ENCODE data around the gene ERVW-1. TPM values are rescaled to one million over a fixed set of nuclear protein-coding genes. Genes with fewer than 3 reads are reported as not detected.
A peak's percentile ranks its signal among the peaks of the same experiment; 100 is the strongest.
"Not testable (repeated sequence)": the region's sequence is repeated elsewhere in the genome, so short reads cannot be mapped to it uniquely, and the experiment has no call there.

Gene ERVW-1
- total RNA-seq, 2 experiments from 2014 or later, result not detected

- Histone ChIP-seq H3K27ac (ENCODE audit: low read depth, low read length, poor library complexity, severe bottlenecking) (peak overlapping the region; percentile 68), H3K9me2 (ENCODE audit: insufficient read depth, low read length) (no peaks in the 10 kb centered on the region), H3K9me3 (ENCODE audit: low read length) (no peaks in the 10 kb centered on the region), H3K4me3 (ENCODE audit: low read depth, low read length, poor library complexity, severe bottlenecking) (peak overlapping the region; percentile 90), H2AFZ (ENCODE audit: low read length) (peak overlapping the region; percentile 95), H3K4me1 (ENCODE audit: insufficient read depth, low read length, poor library complexity, severe bottlenecking) (peaks cover 5% of the 10 kb centered on the region), H3K4me2 (ENCODE audit: low read length) (peak overlapping the region; percentile 84), H4K20me1 (ENCODE audit: insufficient read depth, low read length) (no peaks in the 10 kb centered on the region), H3K79me2 (ENCODE audit: insufficient read depth, low read depth, low read length) (no peaks in the 10 kb centered on the region), H3K36me3 (ENCODE audit: insufficient read depth, low read length) (peaks cover 22% of the 10 kb centered on the region)
- TF ChIP-seq CTCF (conservative IDR thresholded peaks at IDR 0.05; ENCODE audit: low read length), result no peak; the same call in 1 of the 2 replicates
- TF ChIP-seq EZH2phosphoT487 (IDR thresholded peaks at IDR 0.05; ENCODE audit: borderline replicate concordance, low read depth, low read length), result no peak
- DNase-seq (ENCODE audit: low spot score), result no peak
- CTCF ChIA-PET (ENCODE audit: unreplicated experiment), result interaction anchor here (1.7 to 1.9 kb wide), 2 partner anchors 22 to 82 kb away, joined by 6 to 8 read pairs; partner anchors contain the start of gene RBM48
- intact Hi-C loops (cut with micrococcal nuclease; ENCODE audit: unreplicated experiment), result loop anchor here (1.0 to 5.0 kb wide), 5 partner anchors 23 to 617 kb away; partner anchors contain the start of genes ANKIB1, CYP51A1, KRIT1 and MTERF1
- BruUV-seq (replicated peaks), result no TSS peak
- POLR2A ChIA-PET, result interaction anchor here (0.6 to 5.0 kb wide), 11 partner anchors 12 to 618 kb away, joined by 3 to 26 read pairs (median 3); partner anchors contain the start of genes AKAP9 and MTERF1
Observed at GRCh38 chr7:92446869-92447344, 30.8 kb downstream of the ERVW-1 start.

GRCh38 chr7:92442720-92443119 lies 35.0 kb downstream of the ERVW-1 start:
- POLR2A ChIA-PET; CTCF ChIA-PET (ENCODE audit: unreplicated experiment); BruUV-seq (replicated peaks): not testable (repeated sequence)

GRCh38 chr7:92437956-92438491 lies 39.7 kb downstream of the ERVW-1 start:
- H3K27ac ChIP-seq (ENCODE audit: low read depth, low read length, poor library complexity, severe bottlenecking), result no peak overlapping the region
- DNase-seq (ENCODE audit: low spot score), result no peak
- no peaks in the 10 kb centered on the region for H3K79me2 ChIP-seq (ENCODE audit: insufficient read depth, low read depth, low read length)
- no TSS peak for BruUV-seq (replicated peaks)
- H3K36me3 ChIP-seq (ENCODE audit: insufficient read depth, low read length), result no peaks in the 10 kb centered on the region
- no peaks in the 10 kb centered on the region for H3K9me2 ChIP-seq (ENCODE audit: insufficient read depth, low read length)
- no peaks in the 10 kb centered on the region for H3K4me1 ChIP-seq (ENCODE audit: insufficient read depth, low read length, poor library complexity, severe bottlenecking)
- no peak overlapping the region for H2AFZ ChIP-seq (ENCODE audit: low read length)
- POLR2A ChIA-PET, result interaction anchor here (0.8 kb wide), 1 partner anchor 8 kb away, joined by 3 read pairs; no protein-coding TSS in a partner anchor
- CTCF ChIA-PET (ENCODE audit: unreplicated experiment), result no interaction called here
- TF ChIP-seq CTCF (conservative IDR thresholded peaks at IDR 0.05; ENCODE audit: low read length), result no peak
- no peak for TF ChIP-seq EZH2phosphoT487 (IDR thresholded peaks at IDR 0.05; ENCODE audit: borderline replicate concordance, low read depth, low read length)
- no peak overlapping the region for H3K4me3 ChIP-seq (ENCODE audit: low read depth, low read length, poor library complexity, severe bottlenecking)
- no peaks in the 10 kb centered on the region for H3K9me3 ChIP-seq (ENCODE audit: low read length)
- intact Hi-C loops (cut with micrococcal nuclease; ENCODE audit: unreplicated experiment), result no loop called here
- no peaks in the 10 kb centered on the region for H4K20me1 ChIP-seq (ENCODE audit: insufficient read depth, low read length)
- no peak overlapping the region for H3K4me2 ChIP-seq (ENCODE audit: low read length)

More at GRCh38 chr7:92442720-92443119, 35.0 kb downstream of the ERVW-1 start:
- DNase-seq (ENCODE audit: low spot score); H3K36me3 ChIP-seq (ENCODE audit: insufficient read depth, low read length); H3K4me1 ChIP-seq (ENCODE audit: insufficient read depth, low read length, poor library complexity, severe bottlenecking); intact Hi-C loops (cut with micrococcal nuclease; ENCODE audit: unreplicated experiment); H3K9me3 ChIP-seq (ENCODE audit: low read length); H3K27ac ChIP-seq (ENCODE audit: low read depth, low read length, poor library complexity, severe bottlenecking); H4K20me1 ChIP-seq (ENCODE audit: insufficient read depth, low read length); H3K4me2 ChIP-seq (ENCODE audit: low read length); H2AFZ ChIP-seq (ENCODE audit: low read length); H3K79me2 ChIP-seq (ENCODE audit: insufficient read depth, low read depth, low read length); H3K4me3 ChIP-seq (ENCODE audit: low read depth, low read length, poor library complexity, severe bottlenecking); H3K9me2 ChIP-seq (ENCODE audit: insufficient read depth, low read length): not testable (repeated sequence)
